ENCODE data around the gene NCAPH2.

DNA sequence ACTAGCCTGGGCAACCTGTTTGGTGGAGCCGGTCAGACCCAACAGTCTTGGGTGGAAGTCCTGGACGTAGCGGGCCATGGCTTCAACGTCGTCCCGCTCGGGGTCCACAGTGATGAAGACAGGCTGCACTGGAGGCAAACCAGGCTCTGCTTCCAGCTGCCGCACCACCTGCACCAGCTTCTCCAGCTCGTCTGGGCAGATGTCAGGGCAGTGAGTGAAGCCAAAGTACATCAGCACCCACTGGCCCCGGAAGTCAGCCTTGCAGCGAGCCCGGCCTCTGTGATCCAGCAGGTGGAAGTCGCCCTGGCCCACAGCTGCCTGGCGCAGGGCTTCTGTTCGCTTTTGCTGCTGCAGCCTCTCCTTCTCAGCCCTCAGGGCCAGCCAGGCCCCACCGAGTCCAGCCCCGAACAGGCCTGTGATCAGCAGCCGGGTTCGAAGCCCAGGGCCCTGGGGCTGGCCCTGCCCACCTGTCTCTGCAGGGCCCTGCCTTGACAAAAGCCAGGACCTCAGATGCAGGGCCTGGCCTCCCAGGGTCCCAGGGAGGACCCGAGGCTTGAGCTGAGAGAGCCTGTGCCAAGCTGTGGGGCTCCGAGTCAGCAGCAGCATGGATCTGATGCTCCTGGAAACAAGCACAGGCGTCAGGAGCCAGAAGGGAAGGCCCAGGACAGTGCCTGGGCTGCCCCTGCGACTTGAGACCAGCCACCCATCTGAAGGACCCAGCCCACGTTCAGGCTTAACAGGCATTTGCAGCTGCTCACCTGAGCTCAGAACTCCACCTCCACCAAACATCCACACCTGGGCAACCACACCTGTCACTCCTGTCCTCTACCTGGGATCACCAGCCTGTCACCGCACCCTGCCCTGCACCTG is 16.0 kb downstream of the NCAPH2 start:
- TF ChIP-seq ZNF23 (tag by site-specific recombination; IDR thresholded peaks at IDR 0.05; ENCODE audit: borderline replicate concordance) (no peak), ZBTB8A (tag by site-specific recombination; IDR thresholded peaks at IDR 0.05) (no peak), ZNF274 (IDR thresholded peaks at IDR 0.05; ENCODE audit: low read length) (no peak), ZNF274 (tag by site-specific recombination; IDR thresholded peaks at IDR 0.05; ENCODE audit: borderline replicate concordance) (no peak), ZNF416 (tag by site-specific recombination; IDR thresholded peaks at IDR 0.05) (no peak), ZNF24 (tag by site-specific recombination; IDR thresholded peaks at IDR 0.05) (no peak)
- TF ChIP-seq, protein P1, sequence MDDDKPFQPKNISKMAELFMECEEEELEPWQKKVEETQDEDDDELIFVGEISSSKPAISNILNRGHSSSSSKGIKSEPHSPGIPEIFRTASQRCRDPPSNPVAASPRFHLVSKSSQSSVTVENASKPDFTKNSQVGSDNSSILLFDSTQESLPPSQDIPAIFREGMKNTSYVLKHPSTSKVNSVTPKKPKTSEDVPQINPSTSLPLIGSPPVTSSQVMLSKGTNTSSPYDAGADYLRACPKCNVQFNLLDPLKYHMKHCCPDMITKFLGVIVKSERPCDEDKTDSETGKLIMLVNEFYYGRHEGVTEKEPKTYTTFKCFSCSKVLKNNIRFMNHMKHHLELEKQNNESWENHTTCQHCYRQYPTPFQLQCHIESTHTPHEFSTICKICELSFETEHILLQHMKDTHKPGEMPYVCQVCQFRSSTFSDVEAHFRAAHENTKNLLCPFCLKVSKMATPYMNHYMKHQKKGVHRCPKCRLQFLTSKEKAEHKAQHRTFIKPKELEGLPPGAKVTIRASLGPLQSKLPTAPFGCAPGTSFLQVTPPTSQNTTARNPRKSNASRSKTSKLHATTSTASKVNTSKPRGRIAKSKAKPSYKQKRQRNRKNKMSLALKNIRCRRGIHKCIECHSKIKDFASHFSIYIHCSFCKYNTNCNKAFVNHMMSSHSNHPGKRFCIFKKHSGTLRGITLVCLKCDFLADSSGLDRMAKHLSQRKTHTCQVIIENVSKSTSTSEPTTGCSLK (tag by site-specific recombination; IDR thresholded peaks at IDR 0.05): no peak
